ENCODE results near the gene KHDC4.

The KHDC4 gene

DNA sequence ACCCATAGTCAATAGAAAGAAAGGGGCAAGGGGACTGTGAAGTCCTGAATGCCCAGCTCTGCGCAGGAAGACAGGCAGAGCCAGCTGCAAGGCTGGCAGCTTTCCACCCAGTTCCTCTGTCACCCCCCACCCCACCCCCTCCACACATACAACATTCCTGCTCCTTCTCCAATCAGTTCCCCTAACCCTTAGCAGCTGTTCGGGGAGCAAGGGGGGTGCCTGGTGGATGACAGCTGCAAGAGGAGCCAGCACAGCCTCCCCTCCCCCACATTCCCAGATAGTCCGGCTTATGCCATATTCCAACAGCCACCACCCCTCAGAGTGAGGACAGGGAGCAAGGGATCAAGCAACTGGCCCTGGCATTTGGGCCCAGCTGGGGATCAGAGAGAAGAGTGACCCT is 34.5 kb upstream of the KHDC4 start:
- DNase-seq: no peak

DNA sequence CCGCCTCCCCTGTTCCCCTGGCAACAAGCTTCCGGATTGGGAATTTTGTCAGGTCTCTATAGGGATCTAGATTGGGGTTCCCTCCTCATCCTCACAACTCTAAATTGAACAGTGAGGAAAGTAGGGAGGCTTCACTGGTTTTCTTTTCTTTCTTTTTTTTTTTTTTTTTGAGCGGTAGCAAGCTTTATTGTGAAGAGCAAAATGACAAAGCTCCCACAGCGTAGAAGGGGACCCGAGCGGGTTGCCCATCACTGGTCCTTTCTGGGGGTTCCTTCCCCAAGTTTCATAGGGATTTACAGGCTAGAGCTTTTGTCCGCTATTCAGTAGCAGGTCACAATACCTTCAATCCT is 33.8 kb upstream of the KHDC4 start:
- no peak for DNase-seq

DNA sequence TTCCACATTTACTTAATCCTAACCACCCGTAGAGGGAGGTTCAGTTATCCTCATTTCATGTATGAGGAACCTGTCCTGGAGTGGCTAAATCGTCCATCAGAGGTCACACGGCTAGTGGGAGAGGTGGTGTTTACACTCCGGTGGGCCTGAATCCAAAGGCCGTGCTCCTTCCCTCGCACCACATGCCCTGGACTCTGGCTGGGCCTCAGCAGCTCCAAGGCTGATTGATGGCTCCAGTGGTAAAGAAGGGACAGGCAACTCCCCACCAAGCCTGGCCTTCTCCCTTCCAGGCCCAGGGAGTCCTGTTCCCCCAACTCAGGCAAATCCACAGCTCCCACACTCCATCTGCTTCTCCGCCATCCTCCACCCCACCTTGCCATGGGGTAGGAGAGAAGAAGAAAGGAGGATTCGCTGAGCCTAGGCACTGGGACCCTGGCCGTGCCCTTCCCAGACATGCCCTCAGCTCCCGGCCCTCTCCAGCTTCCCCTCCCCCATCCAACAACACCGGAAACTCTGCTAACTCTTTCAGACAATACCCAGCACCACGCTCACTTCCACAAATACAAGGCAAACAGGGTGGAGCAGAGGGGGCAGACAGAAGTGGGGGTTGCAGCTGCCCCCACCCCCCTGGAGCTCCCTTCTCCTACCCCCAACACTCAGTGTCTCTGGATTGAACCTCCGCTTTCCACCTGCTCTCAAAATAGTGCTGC is 33.3 kb upstream of the KHDC4 start:
- DNase-seq: no peak

DNA sequence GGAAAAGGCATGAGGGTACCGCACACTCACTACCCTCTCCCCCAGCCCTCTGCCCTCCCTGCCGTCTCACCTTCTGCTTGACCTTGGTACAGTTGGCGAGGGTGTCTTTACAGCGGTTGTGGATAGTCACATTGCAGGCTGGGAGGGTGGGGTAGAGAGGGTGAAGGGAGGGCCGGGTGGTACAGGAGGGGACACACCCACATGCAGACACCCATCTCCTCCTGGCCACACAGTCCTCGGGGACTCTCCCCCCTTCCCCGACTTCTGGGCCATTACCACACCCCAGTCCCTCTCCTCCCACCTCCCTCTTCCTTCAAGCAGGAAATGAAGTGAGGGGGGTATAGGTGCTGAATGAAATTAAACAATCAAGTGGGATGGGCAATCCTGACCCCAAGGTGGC is 32.5 kb upstream of the KHDC4 start:
- no peak for DNase-seq

DNA sequence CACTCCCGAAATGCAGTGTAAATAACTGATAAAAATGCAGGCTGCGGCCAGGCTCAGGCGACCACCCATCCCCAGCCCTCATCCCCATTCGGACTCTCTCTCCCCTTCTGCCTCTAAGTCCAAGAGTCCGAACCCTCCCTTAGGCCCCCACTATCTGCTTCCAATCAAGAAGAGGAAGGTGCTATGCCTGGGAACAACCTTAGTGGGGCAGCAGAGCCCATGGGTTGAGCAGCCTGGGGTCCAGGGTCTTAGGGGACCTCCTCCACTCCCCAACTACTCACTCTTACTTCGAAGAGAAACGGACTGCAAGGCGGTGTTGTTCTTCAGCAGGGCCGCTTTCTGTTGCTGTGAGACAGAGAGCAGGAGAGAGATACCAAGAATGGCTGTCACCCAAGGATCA is 31.9 kb upstream of the KHDC4 start:
- DNase-seq: no peak

DNA sequence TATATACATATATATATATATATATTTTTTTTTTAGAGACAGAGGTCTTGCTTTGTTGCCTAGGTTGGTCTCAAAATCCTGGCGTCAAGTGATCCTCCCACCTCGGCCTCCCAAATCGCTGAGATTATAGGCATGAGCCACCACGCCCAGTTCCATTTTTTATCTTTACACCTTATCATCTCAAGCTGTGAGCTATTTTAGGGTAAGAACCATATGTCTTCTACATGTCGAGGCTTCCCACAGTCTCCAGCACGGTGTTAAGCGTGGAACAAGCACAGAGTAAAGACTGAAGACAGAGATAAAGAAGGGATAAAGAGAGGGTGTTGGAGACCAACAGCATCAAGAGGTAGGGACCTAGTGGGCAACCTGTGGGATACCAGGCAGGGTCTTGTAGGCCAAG is 30.0 kb upstream of the KHDC4 start:
- DNase-seq: no peak

DNA sequence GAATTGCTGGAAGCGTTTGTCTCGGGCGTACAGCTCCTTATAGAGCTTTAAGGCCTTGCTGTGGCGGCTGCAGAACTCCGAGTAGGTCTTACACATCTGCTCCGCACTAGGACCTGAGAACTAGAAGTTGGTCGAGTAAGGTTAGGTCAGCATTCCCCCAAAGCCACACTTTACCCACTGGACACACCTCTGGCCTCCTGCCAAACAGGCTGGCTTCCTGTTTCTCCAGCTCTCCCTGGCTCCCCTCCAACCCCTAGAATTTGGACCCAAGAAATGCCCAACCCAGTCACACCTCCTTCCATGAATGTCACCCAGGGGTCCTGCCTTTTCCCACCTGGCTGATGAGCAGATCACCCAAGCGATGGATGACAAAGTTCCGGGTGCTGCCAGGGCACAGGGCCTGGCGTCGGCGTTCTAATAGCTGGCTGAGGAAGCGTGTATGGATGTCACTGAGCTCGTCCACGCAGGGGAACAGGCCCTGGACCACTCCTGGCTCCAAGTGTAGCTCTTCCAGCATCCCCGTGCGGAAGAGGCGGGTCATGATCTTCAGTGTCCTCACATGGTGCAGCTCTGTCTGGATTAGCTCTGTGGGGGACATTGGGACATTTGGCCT is 28.5 kb upstream of the KHDC4 start:
- DNase-seq: no peak

DNA sequence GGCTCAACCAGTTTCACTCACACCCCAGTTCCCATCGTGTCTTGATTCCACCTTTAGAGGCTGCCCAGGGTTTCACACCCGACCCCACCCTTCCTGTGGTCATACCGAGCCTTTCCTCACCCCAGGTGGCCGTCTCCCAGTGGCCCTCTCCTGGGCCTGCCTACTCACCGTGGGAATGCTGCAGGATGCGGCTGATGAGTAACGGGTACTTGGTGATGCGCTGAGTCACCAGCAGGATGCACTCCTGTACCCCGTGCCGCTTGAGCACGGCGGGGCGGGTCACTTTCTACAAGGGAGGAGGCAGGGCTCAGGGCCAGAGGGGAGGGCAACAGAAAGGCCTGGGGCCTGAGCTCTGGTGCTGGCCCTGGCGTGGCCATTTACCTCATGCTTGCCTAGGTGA is 27.7 kb upstream of the KHDC4 start:
- no peak for DNase-seq

DNA sequence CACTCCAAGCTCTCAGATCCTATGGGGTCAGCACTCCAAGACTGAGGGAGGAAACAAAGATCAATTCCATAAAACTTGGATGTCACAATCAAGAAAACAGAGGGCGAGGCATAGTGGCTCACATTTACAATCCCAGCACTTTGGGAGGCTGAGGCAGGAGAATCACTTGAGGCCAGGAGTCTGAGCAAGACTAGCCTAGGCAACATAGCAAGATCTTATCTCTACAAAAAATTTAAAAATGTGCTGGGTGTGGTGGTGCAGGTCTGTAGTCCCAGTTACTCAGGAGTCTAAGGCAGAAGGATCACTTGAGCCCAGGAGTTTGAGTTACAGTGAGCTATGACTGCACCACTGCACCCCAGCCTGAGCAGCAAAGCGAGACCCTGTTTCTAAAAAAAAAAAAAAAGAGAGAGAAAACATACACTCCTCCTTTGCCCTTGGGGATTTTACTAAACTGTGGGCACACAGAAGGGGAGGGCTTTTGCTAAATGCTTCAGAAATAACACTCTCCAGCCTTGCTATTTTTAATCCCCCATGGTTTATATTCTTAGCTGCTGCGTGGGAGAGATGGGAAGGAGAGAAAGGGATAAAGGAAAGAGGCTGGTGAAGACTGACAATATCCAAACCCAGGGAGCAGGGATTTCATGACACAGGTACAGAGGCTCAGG is 26.0 kb upstream of the KHDC4 start:
- DNase-seq: no peak

DNA sequence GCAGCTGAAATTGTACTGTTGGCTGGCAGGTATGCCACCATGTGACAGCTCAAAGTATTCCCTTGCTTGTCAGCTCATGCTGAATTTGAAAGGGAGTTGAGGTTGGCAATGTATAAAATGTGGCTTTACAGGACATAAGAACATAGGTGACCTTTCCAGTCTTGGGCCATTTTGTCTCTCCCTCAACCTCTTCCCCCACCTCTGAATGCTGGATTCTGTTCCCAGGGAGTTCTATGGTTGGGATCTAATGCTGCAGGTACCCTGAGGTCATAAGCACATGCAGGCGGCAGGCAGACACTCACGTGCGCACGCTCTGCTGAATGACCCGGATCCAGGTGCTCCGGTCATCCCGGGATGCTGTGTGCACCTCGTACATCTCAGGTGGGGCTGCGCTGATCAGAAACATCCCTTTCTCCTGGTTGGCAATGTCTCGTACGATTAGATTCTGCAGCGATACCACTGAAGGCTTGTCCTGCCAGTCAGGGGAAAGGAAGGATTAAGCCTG is 23.2 kb upstream of the KHDC4 start:
- DNase-seq: no peak

DNA sequence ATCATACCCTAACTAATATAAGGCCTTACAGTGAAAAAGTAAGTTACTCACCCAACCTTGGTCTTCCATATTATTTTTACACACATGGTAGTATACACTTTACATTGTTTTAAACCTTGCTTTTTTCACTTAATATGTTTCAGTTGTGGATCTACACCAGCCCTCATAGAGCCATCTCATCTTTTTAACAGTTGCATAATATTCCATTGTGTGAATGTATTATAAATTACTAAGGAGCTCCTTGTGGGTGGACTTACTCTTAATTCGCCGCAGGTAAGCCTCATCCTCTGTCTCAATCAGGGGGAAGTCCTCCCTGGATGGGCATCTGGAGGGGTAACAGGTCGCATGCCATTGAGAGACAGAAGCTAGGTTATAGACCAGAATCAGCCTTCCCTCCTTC is 20.4 kb upstream of the KHDC4 start:
- DNase-seq: no peak

DNA sequence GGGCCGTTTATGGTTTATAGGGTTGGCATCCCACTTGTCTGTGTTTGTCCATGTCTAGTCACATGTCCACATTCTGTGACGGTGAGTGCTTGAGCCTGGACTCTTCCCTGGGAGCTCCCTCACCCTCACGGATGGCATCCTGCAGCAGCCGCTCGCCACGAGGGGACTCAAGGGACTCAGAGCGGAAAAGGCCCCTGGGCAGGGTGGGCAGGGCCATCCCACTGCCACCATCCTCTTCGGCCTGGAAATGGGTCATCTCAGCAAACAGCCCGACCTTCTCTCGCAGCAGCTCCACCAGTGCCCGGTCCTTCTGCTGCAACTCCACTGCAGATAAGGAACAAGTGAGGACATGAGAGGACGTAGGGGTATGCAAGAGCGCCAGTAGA is 18.3 kb upstream of the KHDC4 start:
- DNase-seq: no peak

DNA sequence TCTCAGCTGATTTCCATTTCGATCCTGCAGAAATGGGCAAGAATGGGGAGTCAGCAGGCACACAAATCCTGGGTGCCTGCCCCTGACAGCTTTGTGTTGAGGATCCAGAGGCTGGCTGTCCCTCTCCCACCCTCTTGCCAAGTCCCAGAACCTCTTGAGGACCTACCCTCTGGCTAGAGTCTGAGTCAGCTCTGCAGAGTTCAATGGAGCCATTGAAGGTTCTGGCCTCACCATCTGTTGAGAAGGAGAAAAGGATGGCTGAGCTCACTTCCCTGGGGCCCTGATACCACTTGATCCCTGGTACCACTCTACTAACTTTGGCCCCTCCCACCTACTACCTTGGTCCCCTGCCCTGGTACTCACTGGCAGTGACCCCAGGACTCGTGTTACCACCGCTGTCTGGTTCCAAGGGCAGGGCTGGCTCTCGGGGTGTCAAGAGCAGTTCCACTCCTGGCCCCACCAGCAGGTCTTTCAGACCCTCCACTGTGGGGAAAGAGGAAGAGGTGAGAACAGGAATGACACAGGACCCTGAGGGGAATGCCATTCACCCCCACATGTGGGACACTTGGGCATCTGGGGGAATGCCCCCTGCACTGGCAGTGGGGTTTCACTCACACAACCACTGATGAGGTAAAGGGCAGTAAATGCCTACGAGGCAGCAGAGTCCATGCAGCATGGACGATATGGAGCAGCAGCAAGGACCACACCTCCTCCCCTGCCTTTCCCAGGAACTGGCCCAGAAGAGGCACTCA is 17.7 kb upstream of the KHDC4 start:
- DNase-seq: no peak

DNA sequence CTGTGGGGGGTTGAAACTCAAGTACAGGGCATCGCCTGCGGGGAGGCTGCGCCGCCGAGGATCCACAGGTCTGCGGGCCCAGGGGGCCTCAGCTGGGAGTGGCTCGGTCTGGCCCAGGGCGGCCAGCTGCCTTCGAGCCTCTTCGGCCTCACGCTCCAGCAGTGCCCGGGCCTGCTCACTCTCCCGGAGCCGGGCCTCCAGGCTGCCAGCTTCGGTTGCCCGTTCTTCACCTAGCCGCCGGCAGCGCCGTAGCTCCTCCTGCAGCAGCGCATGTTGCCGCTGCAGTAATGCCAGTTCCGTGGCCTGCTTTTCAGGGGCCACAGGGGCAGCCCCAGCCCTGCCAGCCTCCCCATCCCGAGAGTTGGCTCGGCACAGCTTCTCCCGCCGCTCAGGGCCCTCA is 16.6 kb upstream of the KHDC4 start:
- no peak for DNase-seq

DNA sequence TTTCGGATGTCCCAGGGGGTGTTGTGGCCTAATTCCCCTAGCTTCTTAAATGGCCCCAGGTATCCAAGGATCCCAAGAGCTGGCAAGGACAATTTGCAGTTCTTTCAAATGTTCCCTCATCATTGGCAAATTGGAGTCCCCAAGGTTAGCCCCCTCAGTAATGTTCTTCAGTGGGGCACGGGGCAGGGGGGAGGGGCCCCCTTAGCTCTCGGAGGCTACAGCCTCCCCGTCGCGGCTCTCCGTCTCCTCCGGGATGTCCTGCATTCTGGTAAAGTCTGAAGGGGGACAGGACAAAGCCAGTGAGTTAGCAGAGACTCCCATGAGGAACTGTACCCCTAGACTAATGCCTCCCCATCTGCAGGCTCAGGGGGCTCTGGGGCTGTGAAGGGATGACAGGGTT is 13.5 kb upstream of the KHDC4 start:
- DNase-seq: no peak

DNA sequence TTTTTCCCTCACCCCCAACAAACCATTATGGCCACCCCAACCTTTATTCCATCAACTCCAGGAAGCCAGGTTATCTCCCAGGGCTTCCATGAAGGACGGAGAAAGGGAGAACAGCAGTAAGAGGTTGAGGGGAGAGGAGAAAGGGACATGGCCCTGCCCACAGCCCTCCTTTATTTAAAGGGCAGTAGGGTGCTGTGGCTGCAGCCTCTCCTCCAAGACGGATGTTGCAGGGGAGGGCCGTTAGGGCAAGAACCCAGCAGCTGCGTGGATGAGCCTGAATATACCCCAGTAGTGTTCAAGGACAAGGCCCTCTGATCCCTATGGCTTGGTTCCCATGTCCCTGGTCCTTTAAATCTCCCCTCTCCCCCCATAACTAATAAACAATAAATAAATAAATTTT is 13.1 kb upstream of the KHDC4 start:
- DNase-seq: no peak

DNA sequence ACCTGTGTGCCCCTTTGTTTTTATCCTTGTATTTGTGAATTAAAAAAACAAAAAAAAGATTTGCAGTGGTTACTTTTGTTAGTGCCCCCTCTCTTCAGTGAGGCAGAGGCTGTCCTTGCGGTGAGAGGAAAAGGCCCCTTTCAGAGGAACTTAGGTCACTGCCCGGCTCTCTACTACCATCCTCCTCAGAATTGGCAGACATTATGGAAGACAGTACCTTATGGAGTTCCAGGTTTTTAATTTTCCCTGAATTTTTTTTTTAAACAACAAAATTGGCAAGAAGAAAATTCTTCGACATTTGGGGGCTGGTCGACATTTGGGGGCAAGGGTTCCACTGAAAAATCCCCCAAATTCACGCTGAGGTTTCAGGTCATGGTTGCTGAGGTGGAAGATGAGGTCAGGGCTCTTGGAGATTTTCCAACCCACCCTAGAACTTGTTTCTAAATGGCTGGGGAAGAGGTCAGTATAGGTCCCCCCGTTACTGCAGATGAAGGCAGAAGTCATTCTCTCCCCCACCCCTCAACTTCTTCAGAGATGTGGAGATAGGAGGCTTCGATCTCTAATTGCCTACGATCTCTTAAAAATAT is 12.5 kb upstream of the KHDC4 start:
- DNase-seq: no peak

DNA sequence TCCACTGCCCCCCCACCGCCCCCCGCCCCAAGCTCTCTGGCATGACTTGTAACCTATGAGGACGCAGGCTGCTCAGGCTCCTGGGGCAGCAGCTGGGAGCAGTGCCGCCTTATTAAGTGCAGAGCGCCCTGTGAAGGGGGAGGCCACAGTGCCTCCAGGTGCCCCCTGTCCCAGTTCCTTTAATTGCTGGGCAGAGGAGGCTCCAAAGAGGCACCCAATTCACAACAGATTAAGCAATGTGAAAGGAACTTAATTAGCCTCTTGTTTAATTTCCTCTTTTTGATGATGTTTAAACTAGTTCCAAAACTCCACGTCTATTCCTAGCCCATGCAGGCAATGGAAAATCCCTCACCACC is 10.2 kb upstream of the KHDC4 start:
- no peak for DNase-seq

DNA sequence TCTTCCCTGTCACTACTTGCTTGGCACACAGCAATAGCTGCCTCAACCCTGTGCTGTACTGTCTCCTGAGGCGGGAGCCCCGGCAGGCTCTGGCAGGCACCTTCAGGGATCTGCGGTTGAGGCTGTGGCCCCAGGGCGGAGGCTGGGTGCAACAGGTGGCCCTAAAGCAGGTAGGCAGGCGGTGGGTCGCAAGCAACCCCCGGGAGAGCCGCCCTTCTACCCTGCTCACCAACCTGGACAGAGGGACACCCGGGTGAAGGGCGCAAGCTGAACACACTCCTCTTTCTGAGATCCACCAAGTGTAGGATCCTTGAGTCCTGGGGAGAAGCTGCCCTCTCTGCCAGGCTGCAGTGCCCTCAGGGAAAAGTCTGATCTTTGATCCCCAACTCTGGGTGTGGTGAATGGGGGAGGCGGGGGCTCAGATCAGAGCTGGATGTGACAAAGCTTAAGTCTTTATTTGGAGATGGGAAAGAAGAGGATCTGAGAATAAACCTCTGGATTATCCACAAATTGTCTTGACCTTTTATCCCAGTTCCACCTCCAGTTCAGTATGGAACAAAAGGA is 8.4 kb upstream of the KHDC4 start:
- DNase-seq: no peak

DNA sequence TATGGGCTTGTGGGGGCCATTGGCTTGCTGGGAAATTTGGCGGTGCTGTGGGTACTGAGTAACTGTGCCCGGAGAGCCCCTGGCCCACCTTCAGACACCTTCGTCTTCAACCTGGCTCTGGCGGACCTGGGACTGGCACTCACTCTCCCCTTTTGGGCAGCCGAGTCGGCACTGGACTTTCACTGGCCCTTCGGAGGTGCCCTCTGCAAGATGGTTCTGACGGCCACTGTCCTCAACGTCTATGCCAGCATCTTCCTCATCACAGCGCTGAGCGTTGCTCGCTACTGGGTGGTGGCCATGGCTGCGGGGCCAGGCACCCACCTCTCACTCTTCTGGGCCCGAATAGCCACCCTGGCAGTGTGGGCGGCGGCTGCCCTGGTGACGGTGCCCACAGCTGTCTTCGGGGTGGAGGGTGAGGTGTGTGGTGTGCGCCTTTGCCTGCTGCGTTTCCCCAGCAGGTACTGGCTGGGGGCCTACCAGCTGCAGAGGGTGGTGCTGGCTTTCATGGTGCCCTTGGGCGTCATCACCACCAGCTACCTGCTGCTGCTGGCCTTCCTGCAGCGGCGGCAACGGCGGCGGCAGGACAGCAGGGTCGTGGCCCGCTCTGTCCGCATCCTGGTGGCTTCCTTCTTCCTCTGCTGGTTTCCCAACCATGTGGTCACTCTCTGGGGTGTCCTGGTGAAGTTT is 7.8 kb upstream of the KHDC4 start:
- no peak for DNase-seq

DNA sequence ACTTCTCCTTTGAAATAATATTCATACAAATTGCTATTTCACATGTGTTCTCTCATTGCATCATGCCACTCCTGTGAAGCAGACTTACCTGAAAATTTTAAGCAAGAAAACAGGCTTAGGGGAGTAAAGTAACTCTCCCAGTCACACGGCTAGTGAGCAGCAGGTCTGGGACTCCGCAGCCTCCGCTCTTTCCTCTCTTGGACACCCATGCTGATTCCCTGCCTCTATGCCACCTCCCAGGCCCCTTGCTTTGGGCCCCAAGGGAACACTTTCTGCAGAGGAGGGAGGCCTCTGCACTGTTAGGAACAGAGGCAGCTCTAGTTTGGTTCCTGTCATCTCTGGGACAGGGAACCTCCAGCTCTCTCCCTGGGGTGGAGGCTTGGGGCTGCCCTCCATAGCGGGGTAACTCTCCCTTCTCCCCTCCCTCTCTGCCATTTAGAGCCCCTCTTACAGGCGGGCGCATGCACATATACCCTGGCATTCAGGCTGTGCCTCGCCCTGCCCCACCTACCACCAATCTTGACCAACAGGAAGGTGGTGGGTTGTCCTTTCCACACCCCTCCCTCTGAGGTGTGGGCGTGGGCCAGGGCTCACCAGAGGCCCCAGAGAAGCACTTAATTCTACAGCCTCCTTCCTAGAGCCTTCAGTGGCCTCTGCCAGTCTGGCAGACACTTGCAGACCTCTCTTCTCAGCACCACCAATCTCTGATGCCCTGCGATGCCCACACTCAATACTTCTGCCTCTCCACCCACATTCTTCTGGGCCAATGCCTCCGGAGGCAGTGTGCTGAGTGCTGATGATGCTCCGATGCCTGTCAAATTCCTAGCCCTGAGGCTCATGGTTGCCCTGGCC is 7.0 kb upstream of the KHDC4 start, which contains the start of gene RXFP4:
Gene RXFP4, plus strand, starts transcription at position 646 of the 852 bp plus-strand sequence. Its CDS starts 72 bp downstream, at position 718.
- DNase-seq: no peak
